Right cardiac atrium (tissue), 5 donors: ENCODE data around the gene MTHFR. TPM values are rescaled to one million over a fixed set of nuclear protein-coding genes. Genes with fewer than 3 reads are reported as not detected.

ENCODE experiments used
- ATAC-seq, 2 donors: fragments of 200-7000 bp; cut with Tn5 transposase; one replicate each; pipeline versions ENCODE4 v1.8.0 to v1.9.1; 2020; ENCODE audit warnings: moderate library complexity in 2 of 2, mild to moderate bottlenecking in 1 of 2
- DNase-seq, 3 donors: peaks; one replicate each; pipeline ENCODE4 v3.0.0-alpha.2; 2020
- H3K27ac ChIP-seq: one replicate; pipeline ENCODE4 v1.5.1; 2013; ENCODE audit warnings: mild to moderate bottlenecking, low read length, control low read depth, moderate library complexity
- H3K27me3 ChIP-seq: one replicate; pipeline ENCODE4 v1.6.1; 2013; ENCODE audit not compliant: control insufficient read depth, insufficient read depth
- H3K4me1 ChIP-seq: one replicate; pipeline ENCODE4 v1.6.1; 2013; ENCODE audit warnings: low read length; ENCODE audit not compliant: control insufficient read depth, insufficient read depth
- H3K4me3 ChIP-seq: one replicate; pipeline ENCODE4 v1.5.1; 2013; ENCODE audit warnings: low read length, control low read depth
- H3K9me3 ChIP-seq: one replicate; pipeline ENCODE4 v1.6.1; 2013; ENCODE audit warnings: low read length; ENCODE audit not compliant: control insufficient read depth
- WGBS: extraction: QIAGEN DNeasy Blood & Tissue Kit; methylation state at CpG from one replicate; pipeline ENCODE4 v1.1.7; 2013; 5-methylcytosine and 5-hydroxymethylcytosine counted together
- intact Hi-C, 4 donors: fragments of 100-400 bp; cut with DNase I; formaldehyde crosslinking; loops; one replicate each; pipeline versions ENCODE4 v1.11.0 to v1.14.0; 2022 to 2023
- long read RNA-seq, 4 donors: library from polyadenylated mRNA; unstranded; transcript quantifications; one replicate each; pipeline ENCODE4 v2.0.0, GENCODE V29; 2020 to 2021
- polyA plus RNA-seq: library from polyadenylated mRNA; stranded (reverse); fragments of 200-250 nt; gene quantifications from one replicate; pipeline ENCODE4 v1.2.3, GENCODE V29; 2013
- total RNA-seq, 4 donors: library from RNA; stranded (reverse); fragmentation: NEBNext Ultra II Directional; extraction: Animal tissue kit (Norgen Biotek cat#: 25700); gene quantifications; one replicate each; pipeline ENCODE4 v1.2.1, GENCODE V29; 2021
- donor health status: healthy with polysubstance abuse.
- donor health status: DM: no; HTN: yes; CAD: no.
- donor health status: DM: no; HTN: no; CAD: no.
- donor health status: DM: no; HTN: yes; CAD: no; lungs with severe emphysema.
- donor health status: DM: yes; HTN: yes; CAD: no.

The MTHFR gene
- total RNA-seq (10 to 100 TPM; 46.6 to 75.2 (median 58.9) TPM), polyA plus RNA-seq (36.7 TPM)
- long read RNA-seq, donor 1, full-length matches to known transcripts, result 46 of 147 reads
- long read RNA-seq, donor 1, partial matches to known transcripts, result 25 of 147 reads
- long read RNA-seq, donor 1, other reads (novel, unspliced or antisense), result 76 of 147 reads
- long read RNA-seq, donor 2, full-length matches to known transcripts, result 21 of 59 reads
- long read RNA-seq, donor 2, partial matches to known transcripts, result 11 of 59 reads
- long read RNA-seq, donor 2, other reads (novel, unspliced or antisense), result 27 of 59 reads
- long read RNA-seq, donor 3, full-length matches to known transcripts, result 34 of 122 reads
- long read RNA-seq, donor 3, partial matches to known transcripts, result 31 of 122 reads
- long read RNA-seq, donor 3, other reads (novel, unspliced or antisense), result 57 of 122 reads
- long read RNA-seq, donor 4, full-length matches to known transcripts, result 19 of 66 reads
- long read RNA-seq, donor 4, partial matches to known transcripts, result 12 of 66 reads
- long read RNA-seq, donor 4, other reads (novel, unspliced or antisense), result 35 of 66 reads

GRCh38 chr1:11805422-11806306 is at the start of gene MTHFR, which contains the start of gene CLCN6:
MTHFR (minus strand) TSS chr1:11805964; CDS start chr1:11803116, 2,848 bp downstream.
CLCN6 (plus strand) TSS chr1:11806191; CDS start chr1:11806263, 72 bp downstream.
- ATAC-seq (peak; percentile 90 to 92), DNase-seq (peak; percentile 100)
- Histone ChIP-seq H3K27ac (peak within 1 kb of the TSS; percentile 94), H3K4me3 (peak within 1 kb of the TSS; percentile 80), H3K27me3 (no peaks in the 10 kb centered on the region), H3K9me3 (no peaks in the 10 kb centered on the region), H3K4me1 (peaks cover 7% of the 10 kb centered on the region)
- intact Hi-C loops, result loop anchor here in 1 of 4 donors (2.0 kb wide), 1 partner anchor 71 kb away; no protein-coding TSS in a partner anchor
- WGBS, result under 1% methylated on average over 72 of the region's 72 CpGs

- intact Hi-C loops, result no loop called here
- H3K4me3 ChIP-seq, result no peak overlapping the region
- DNase-seq (no peak), ATAC-seq (no peak)
- H3K27ac ChIP-seq, result no peak overlapping the region
- H3K4me1 ChIP-seq, result no peaks in the 10 kb centered on the region
- H3K27me3 ChIP-seq, result no peaks in the 10 kb centered on the region
- 72% methylated on average over 8 of the region's 8 CpGs for WGBS
- no peaks in the 10 kb centered on the region for H3K9me3 ChIP-seq
These were observed 49.7 kb upstream of the MTHFR start for GRCh38 chr1:11855430-11855829.

GRCh38 chr1:11854519-11854918 is 48.8 kb upstream of the MTHFR start:
- 51% methylated on average over 8 of the region's 8 CpGs for WGBS
- Histone ChIP-seq H3K27me3 (no peaks in the 10 kb centered on the region), H3K4me1 (no peaks in the 10 kb centered on the region)

GRCh38 chr1:11851180-11851579 is 45.4 kb upstream of the MTHFR start:
- DNase-seq (no peak), ATAC-seq (no peak)
- WGBS, result 75% methylated on average over 7 of the region's 7 CpGs
- Histone ChIP-seq H3K27me3 (no peaks in the 10 kb centered on the region), H3K4me3 (no peak overlapping the region), H3K9me3 (no peaks in the 10 kb centered on the region), H3K27ac (no peak overlapping the region), H3K4me1 (no peaks in the 10 kb centered on the region)
- intact Hi-C loops, result no loop called here

More at GRCh38 chr1:11854519-11854918, 48.8 kb upstream of the MTHFR start:
- intact Hi-C loops, result no loop called here
- ATAC-seq (no peak), DNase-seq (no peak)
- Histone ChIP-seq H3K9me3 (no peaks in the 10 kb centered on the region), H3K4me3 (no peak overlapping the region), H3K27ac (no peak overlapping the region)

GRCh38 chr1:11850156-11850555 is 44.4 kb upstream of the MTHFR start:
- intact Hi-C loops, result no loop called here
- Histone ChIP-seq H3K4me1 (no peaks in the 10 kb centered on the region), H3K9me3 (no peaks in the 10 kb centered on the region), H3K27me3 (no peaks in the 10 kb centered on the region), H3K27ac (no peak overlapping the region), H3K4me3 (no peak overlapping the region)
- no peak for DNase-seq
- no peak for ATAC-seq
- WGBS, result 45% methylated on average over 11 of the region's 11 CpGs

- no peaks in the 10 kb centered on the region for H3K27me3 ChIP-seq
- intact Hi-C loops, result no loop called here
- no peaks in the 10 kb centered on the region for H3K4me1 ChIP-seq
- ATAC-seq, result peak; percentile 8 to 9
- H3K9me3 ChIP-seq, result no peaks in the 10 kb centered on the region
- WGBS, result 48% methylated on average over 9 of the region's 9 CpGs
- no peak for DNase-seq
- H3K27ac ChIP-seq, result peak overlapping the region; percentile 14
- H3K4me3 ChIP-seq, result no peak overlapping the region
These were observed 42.6 kb upstream of the MTHFR start for GRCh38 chr1:11848373-11848700.

GRCh38 chr1:11847667-11848372 is 42.1 kb upstream of the MTHFR start, which contains the start of gene NPPA:
NPPA (minus strand) TSS chr1:11847783; CDS start chr1:11847684, 99 bp downstream.
- H3K27ac ChIP-seq, result peak within 1 kb of the TSS; percentile 93
- H3K4me3 ChIP-seq, result peak within 1 kb of the TSS; percentile 38
- ATAC-seq, result peak; percentile 56 to 69
- H3K27me3 ChIP-seq, result no peaks in the 10 kb centered on the region
- intact Hi-C loops, result no loop called here
- WGBS, result 41% methylated on average over 18 of the region's 18 CpGs
- no peaks in the 10 kb centered on the region for H3K4me1 ChIP-seq
- H3K9me3 ChIP-seq, result no peaks in the 10 kb centered on the region
- DNase-seq, result peak; percentile 85 to 94 (median 92)

GRCh38 chr1:11845641-11846335 is 40.0 kb upstream of the MTHFR start:
- H3K9me3 ChIP-seq, result no peaks in the 10 kb centered on the region
- peak overlapping the region; percentile 54 for H3K27ac ChIP-seq
- no peaks in the 10 kb centered on the region for H3K4me1 ChIP-seq
- H3K4me3 ChIP-seq, result peak overlapping the region; percentile 27
- WGBS, result 35% methylated on average over 5 of the region's 5 CpGs
- intact Hi-C loops, result no loop called here
- H3K27me3 ChIP-seq, result no peaks in the 10 kb centered on the region
- ATAC-seq (no peak), DNase-seq (no peak)

GRCh38 chr1:11842154-11843041 is 36.6 kb upstream of the MTHFR start:
- Histone ChIP-seq H3K27ac (peak overlapping the region; percentile 61), H3K4me1 (no peaks in the 10 kb centered on the region), H3K4me3 (no peak overlapping the region), H3K9me3 (no peaks in the 10 kb centered on the region), H3K27me3 (no peaks in the 10 kb centered on the region)
- ATAC-seq (peak; percentile 0 to 4), DNase-seq (peak; percentile 37 to 75 (median 74))
- intact Hi-C loops, result no loop called here
- WGBS, result 43% methylated on average over 19 of the region's 19 CpGs
